Liver (tissue), 9 donors: ENCODE measurements around the gene CD84. TPM values are rescaled to one million over a fixed set of nuclear protein-coding genes. Genes with fewer than 3 reads are reported as not detected.
"Not testable (repeated sequence)": the region's sequence is repeated elsewhere in the genome, so short reads cannot be mapped to it uniquely, and the experiment has no call there.

Source experiments
- DNase-seq: peaks from one replicate; pipeline ENCODE4 v3.0.0-alpha.2; 2017; ENCODE audit warnings: low spot score
- H3K27ac ChIP-seq, 2 donors: one replicate each; pipeline ENCODE4 v1.7.0; 2013; ENCODE audit warnings: inconsistent platforms in 2 of 2, low read length in 2 of 2, control low read depth in 1 of 2, low read depth in 1 of 2, mild to moderate bottlenecking in 1 of 2
- H3K27me3 ChIP-seq, 4 donors: one replicate each; pipeline versions ENCODE4 v1.6.1 to v1.7.0; 2013; ENCODE audit warnings: low read length in 3 of 4, inconsistent platforms in 1 of 4, mild to moderate bottlenecking in 1 of 4, moderate library complexity in 1 of 4; ENCODE audit not compliant: control insufficient read depth in 4 of 4, insufficient read depth in 4 of 4
- H3K36me3 ChIP-seq, 4 donors: one replicate each; pipeline versions ENCODE4 v1.6.1 to v1.7.0; 2013; ENCODE audit warnings: low read length in 3 of 4, mild to moderate bottlenecking in 3 of 4, low read depth in 1 of 4, moderate library complexity in 1 of 4; ENCODE audit not compliant: control insufficient read depth in 4 of 4, insufficient read depth in 3 of 4
- H3K4me1 ChIP-seq, 4 donors: one replicate each; pipeline versions ENCODE4 v1.6.1 to v1.7.0; 2013; ENCODE audit warnings: low read length in 3 of 4, mild to moderate bottlenecking in 3 of 4, moderate library complexity in 1 of 4; ENCODE audit not compliant: control insufficient read depth in 4 of 4, insufficient read depth in 4 of 4
- H3K4me3 ChIP-seq, 3 donors: one replicate each; pipeline versions ENCODE4 v1.6.1 to v1.7.0; 2013; ENCODE audit warnings: low read length in 3 of 3, control low read depth in 1 of 3, low read depth in 1 of 3, mild to moderate bottlenecking in 1 of 3
- H3K9ac ChIP-seq, 2 donors: one replicate each; pipeline ENCODE4 v1.7.0; 2013; ENCODE audit warnings: low read length in 2 of 2, mild to moderate bottlenecking in 2 of 2, moderate library complexity in 2 of 2, control low read depth in 1 of 2, low read depth in 1 of 2
- H3K9me3 ChIP-seq, 4 donors: one replicate each; pipeline versions ENCODE4 v1.6.1 to v1.7.0; 2013; ENCODE audit warnings: low read length in 3 of 4; ENCODE audit not compliant: control insufficient read depth in 4 of 4
- CTCF ChIP-seq: fragments of 150-350 bp; IDR thresholded peaks from 2 replicates; pipeline ENCODE4 v1.5.1; 2017; ENCODE audit warnings: improper control_type of control experiment, low read depth, low read length; ENCODE audit not compliant: missing input control
- EGR1 ChIP-seq, 2 donors: IDR thresholded peaks; 2 replicates each; pipeline ENCODE4 v1.6.1; 2016 to 2018; ENCODE audit warnings: antibody characterized with exemption in 2 of 2, low read depth in 2 of 2
- FOXA1 ChIP-seq: IDR thresholded peaks from 2 replicates; pipeline ENCODE4 v1.6.1; 2016; ENCODE audit warnings: antibody characterized with exemption
- FOXA2 ChIP-seq: IDR thresholded peaks from 2 replicates; pipeline ENCODE4 v1.6.1; 2016; ENCODE audit warnings: antibody characterized with exemption
- GABPA ChIP-seq, 2 donors: IDR thresholded peaks in 1 of 2; conservative IDR thresholded peaks in 1 of 2; 2 replicates each; pipeline ENCODE4 v1.6.1; 2016; ENCODE audit warnings: antibody characterized with exemption in 2 of 2, mild to moderate bottlenecking in 1 of 2, moderate library complexity in 1 of 2
- HNF4A ChIP-seq, 2 donors: conservative IDR thresholded peaks; 2 replicates each; pipeline ENCODE4 v1.6.1; 2016; ENCODE audit warnings: antibody characterized with exemption in 2 of 2, mild to moderate bottlenecking in 2 of 2
- HNF4G ChIP-seq: IDR thresholded peaks from 2 replicates; pipeline ENCODE4 v1.6.1; 2016; ENCODE audit warnings: antibody characterized with exemption
- JUND ChIP-seq, 2 donors: IDR thresholded peaks; 2 replicates each; pipeline ENCODE4 v1.6.1; 2016; ENCODE audit warnings: antibody characterized with exemption in 2 of 2
- NR2F2 ChIP-seq: IDR thresholded peaks from 2 replicates; pipeline ENCODE4 v1.6.1; 2016; ENCODE audit warnings: antibody characterized with exemption
- RAD21 ChIP-seq, 2 donors: IDR thresholded peaks; 2 replicates each; pipeline ENCODE4 v1.6.1; 2016; ENCODE audit warnings: antibody characterized with exemption in 2 of 2, mild to moderate bottlenecking in 2 of 2
- REST ChIP-seq: IDR thresholded peaks from 2 replicates; pipeline ENCODE4 v1.6.1; 2016; ENCODE audit warnings: antibody characterized with exemption, mild to moderate bottlenecking
- RXRA ChIP-seq, 2 donors: IDR thresholded peaks; 2 replicates each; pipeline ENCODE4 v1.6.1; 2017 to 2018; ENCODE audit warnings: antibody characterized with exemption in 2 of 2, mild to moderate bottlenecking in 1 of 2
- SP1 ChIP-seq: IDR thresholded peaks from 2 replicates; pipeline ENCODE4 v1.6.1; 2018; ENCODE audit warnings: antibody characterized with exemption, mild to moderate bottlenecking
- TAF1 ChIP-seq: conservative IDR thresholded peaks from 2 replicates; pipeline ENCODE4 v1.6.1; 2016; ENCODE audit warnings: antibody characterized with exemption, mild to moderate bottlenecking
- YY1 ChIP-seq: IDR thresholded peaks from 2 replicates; pipeline ENCODE4 v1.6.1; 2016; ENCODE audit warnings: antibody characterized with exemption, mild to moderate bottlenecking
- WGBS: extraction: QIAGEN DNeasy Blood & Tissue Kit; methylation state at CpG from one replicate; pipeline ENCODE4 v1.1.7; 2013; 5-methylcytosine and 5-hydroxymethylcytosine counted together
- polyA plus RNA-seq, 2 donors: library from polyadenylated mRNA; stranded (reverse) in 1 of 2; unstranded in 1 of 2; fragments of 200-250 nt in 1 of 2; fragments of >200 nt in 1 of 2; fragmentation: Nextera tagmentation in 1 of 2; extraction: Ambion mirVana in 1 of 2; gene quantifications; one replicate each; pipeline versions ENCODE4 v1.2.1 to v1.2.3, GENCODE V29; 2013 to 2015
- total RNA-seq, 2 donors: library from RNA; depleted of rRNA; stranded (reverse); fragments of >200 nt; gene quantifications; one replicate each; pipeline ENCODE4 v1.2.3, GENCODE V29; 2014
- TF ChIP-seq, protein P1 (sequence below): IDR thresholded peaks from 2 replicates; pipeline ENCODE4 v1.6.1; 2016; ENCODE audit warnings: antibody characterized with exemption
- donor health status: healthy.
- donor health status: healthy.
- donor health status: healthy.
- donor health status: healthy.
- donor health status: healthy.

The CD84 gene
- total and polyA plus RNA-seq, 4 donors: 2.1 to 8.8 (median 4.4) TPM

- 62% methylated on average over 1 of the region's 1 CpG for WGBS
- H3K4me1 ChIP-seq, H3K9me3 ChIP-seq, H3K4me3 ChIP-seq, DNase-seq, H3K27ac ChIP-seq, H3K9ac ChIP-seq, H3K27me3 ChIP-seq, H3K36me3 ChIP-seq: not testable (repeated sequence)
Observed at GRCh38 chr1:160515908-160516307, 63.4 kb downstream of the CD84 start.

- no peak for DNase-seq
- Histone ChIP-seq H3K9ac (no peak overlapping the region), H3K27ac (no peak overlapping the region), H3K9me3 (peaks cover 0 to 4% (median 0%) of the 10 kb centered on the region in 4 donors), H3K27me3 (no peaks in the 10 kb centered on the region), H3K36me3 (no peaks in the 10 kb centered on the region), H3K4me3 (no peak overlapping the region), H3K4me1 (no peaks in the 10 kb centered on the region)
- TF ChIP-seq HNF4G: no peak
- TF ChIP-seq RXRA (IDR thresholded peaks at IDR 0.05): no peak
- TF ChIP-seq CTCF: no peak
- TF ChIP-seq TAF1: no peak
- TF ChIP-seq JUND (IDR thresholded peaks at IDR 0.05): no peak
- no peak for TF ChIP-seq EGR1 (IDR thresholded peaks at IDR 0.05; ENCODE audit: low read depth in 2 of 2)
- TF ChIP-seq HNF4A (conservative IDR thresholded peaks at IDR 0.05): no peak
- TF ChIP-seq, protein P1, sequence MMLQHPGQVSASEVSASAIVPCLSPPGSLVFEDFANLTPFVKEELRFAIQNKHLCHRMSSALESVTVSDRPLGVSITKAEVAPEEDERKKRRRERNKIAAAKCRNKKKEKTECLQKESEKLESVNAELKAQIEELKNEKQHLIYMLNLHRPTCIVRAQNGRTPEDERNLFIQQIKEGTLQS: no peak
- no peak for TF ChIP-seq NR2F2
- no peak for TF ChIP-seq YY1
- TF ChIP-seq FOXA1: no peak
- TF ChIP-seq REST: no peak
- TF ChIP-seq GABPA (IDR thresholded peaks at IDR 0.05 in 1 of 2, conservative IDR thresholded peaks at IDR 0.05 in 1 of 2): no peak
- TF ChIP-seq RAD21 (IDR thresholded peaks at IDR 0.05): no peak
- no peak for TF ChIP-seq FOXA2
- TF ChIP-seq SP1: no peak
- 93% methylated on average over 2 of the region's 2 CpGs for WGBS
Observed at GRCh38 chr1:160504651-160505050, 74.6 kb downstream of the CD84 start.
